ENCODE results near the gene FRMD4A. TPM values are rescaled to one million over a fixed set of nuclear protein-coding genes. Genes with fewer than 3 reads are reported as not detected.

Gene FRMD4A
- total and polyA plus RNA-seq, 7 donors: 2.9 to 9.1 (median 6.2) TPM

DNA sequence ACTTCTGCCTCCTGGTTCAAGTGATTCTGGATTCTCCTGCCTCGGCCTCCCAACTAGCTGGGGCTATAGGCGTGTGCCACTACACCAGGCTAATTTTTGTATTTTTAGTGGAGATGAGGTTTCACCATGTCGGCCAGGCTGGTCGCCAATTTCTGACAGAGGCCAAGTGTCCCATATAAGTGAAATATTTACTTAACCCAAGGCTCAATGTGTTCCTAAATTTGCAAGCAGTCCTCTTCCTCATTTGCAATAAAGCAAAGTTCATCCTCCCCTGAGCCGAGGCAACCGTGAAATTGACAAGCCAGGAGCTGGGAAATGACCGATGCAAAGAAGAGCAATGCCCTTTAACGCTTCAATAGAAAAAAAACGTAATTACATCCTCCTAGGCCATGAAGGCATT lies 347.7 kb downstream of the FRMD4A start:
- H3K4me1 ChIP-seq: no peaks in the 10 kb centered on the region
- H3K27me3 ChIP-seq (ENCODE audit: insufficient read depth in 3 of 3, low read length in 2 of 3): no peaks in the 10 kb centered on the region
- H3K9me3 ChIP-seq: no peaks in the 10 kb centered on the region
- no peak for DNase-seq
- no peaks in the 10 kb centered on the region for H3K36me3 ChIP-seq (ENCODE audit: insufficient read depth in 1 of 2, low read depth in 1 of 2)
- no peak overlapping the region for H3K4me3 ChIP-seq
- TF ChIP-seq, protein P1, sequence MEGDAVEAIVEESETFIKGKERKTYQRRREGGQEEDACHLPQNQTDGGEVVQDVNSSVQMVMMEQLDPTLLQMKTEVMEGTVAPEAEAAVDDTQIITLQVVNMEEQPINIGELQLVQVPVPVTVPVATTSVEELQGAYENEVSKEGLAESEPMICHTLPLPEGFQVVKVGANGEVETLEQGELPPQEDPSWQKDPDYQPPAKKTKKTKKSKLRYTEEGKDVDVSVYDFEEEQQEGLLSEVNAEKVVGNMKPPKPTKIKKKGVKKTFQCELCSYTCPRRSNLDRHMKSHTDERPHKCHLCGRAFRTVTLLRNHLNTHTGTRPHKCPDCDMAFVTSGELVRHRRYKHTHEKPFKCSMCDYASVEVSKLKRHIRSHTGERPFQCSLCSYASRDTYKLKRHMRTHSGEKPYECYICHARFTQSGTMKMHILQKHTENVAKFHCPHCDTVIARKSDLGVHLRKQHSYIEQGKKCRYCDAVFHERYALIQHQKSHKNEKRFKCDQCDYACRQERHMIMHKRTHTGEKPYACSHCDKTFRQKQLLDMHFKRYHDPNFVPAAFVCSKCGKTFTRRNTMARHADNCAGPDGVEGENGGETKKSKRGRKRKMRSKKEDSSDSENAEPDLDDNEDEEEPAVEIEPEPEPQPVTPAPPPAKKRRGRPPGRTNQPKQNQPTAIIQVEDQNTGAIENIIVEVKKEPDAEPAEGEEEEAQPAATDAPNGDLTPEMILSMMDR (IDR thresholded peaks at IDR 0.05): no peak
- H3K27ac ChIP-seq: no peak overlapping the region
- intact Hi-C loops (cut with DNase I): no loop called here
- ATAC-seq: no peak
- 57 to 73% (median 64%) methylated on average over 9 of the region's 9 CpGs for WGBS, 3 donors

DNA sequence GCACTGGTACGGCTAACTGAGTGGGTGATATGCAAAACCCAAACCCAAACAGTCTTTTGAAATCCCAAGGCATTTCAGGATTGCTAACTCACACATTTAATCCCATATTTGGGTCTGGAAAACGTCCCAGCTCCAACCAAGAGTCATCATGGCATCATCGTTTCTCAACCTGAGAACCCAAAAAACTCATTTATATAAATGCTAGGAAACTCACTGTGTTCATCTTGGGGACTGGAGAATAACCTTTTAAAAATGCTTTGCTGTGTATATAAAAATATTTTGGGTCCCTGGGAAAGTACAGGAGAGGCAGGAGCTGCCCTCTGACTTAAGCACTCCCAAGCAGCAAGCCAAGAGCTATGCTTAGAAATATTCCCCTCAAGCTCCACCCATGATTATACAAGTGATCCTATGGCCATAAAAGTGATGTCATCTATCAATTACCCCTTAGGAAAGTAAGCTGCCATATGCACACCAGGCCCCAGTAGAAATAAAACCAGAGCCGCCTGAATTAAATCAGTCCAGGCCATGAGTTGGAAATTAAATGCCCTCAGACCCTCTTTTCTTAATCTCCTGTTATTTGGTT lies 352.1 kb downstream of the FRMD4A start:
- ATAC-seq (no peak), DNase-seq (no peak)
- no peaks in the 10 kb centered on the region for H3K9me3 ChIP-seq
- intact Hi-C loops (cut with DNase I): no loop called here
- no peaks in the 10 kb centered on the region for H3K36me3 ChIP-seq (ENCODE audit: insufficient read depth in 1 of 2, low read depth in 1 of 2)
- 50 to 65% (median 59%) methylated on average over 4 of the region's 4 CpGs for WGBS, 3 donors
- H3K27ac ChIP-seq: peak overlapping the region; percentile 4
- TF ChIP-seq, protein P1 (IDR thresholded peaks at IDR 0.05): no peak
- H3K4me1 ChIP-seq: no peaks in the 10 kb centered on the region
- peaks cover 0 to 7% (median 0%) of the 10 kb centered on the region in 3 donors for H3K27me3 ChIP-seq (ENCODE audit: insufficient read depth in 3 of 3, low read length in 2 of 3)
- no peak overlapping the region for H3K4me3 ChIP-seq

DNA sequence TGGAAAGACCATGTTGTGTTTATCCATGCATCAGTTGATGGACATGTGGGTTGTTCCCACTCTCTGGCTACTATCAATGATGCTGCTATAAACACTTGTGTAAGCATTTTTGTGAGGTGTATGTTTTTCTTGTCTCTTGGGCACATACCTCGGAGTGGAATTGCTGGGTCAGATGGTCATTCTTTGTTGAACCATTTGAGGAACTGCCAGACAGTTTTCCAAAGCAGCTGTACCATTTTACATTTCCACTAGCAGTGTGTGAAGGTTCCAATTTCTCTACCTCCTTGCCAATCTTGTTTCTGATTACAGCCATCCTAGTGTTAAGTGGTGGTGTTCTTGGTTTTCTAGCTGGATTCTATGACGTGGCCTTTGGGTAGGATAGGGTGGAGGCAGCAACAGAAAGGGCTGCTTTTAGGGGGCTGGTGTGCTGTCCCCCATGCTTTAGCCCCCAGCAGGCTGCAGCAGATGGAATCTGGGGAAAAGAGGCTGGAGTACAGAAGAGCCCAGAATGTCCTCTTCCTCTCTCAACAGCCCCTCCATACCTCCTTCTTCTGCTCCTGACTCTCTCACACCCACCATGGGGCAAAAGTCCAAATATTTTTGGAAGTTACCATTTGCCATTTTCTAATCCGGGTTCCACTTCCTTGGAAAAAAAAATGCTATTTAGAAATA lies 352.7 kb downstream of the FRMD4A start:
- Histone ChIP-seq H3K9me3 (no peaks in the 10 kb centered on the region), H3K36me3 (ENCODE audit: insufficient read depth in 1 of 2, low read depth in 1 of 2) (no peaks in the 10 kb centered on the region), H3K27ac (no peak overlapping the region), H3K4me3 (no peak overlapping the region), H3K4me1 (no peaks in the 10 kb centered on the region), H3K27me3 (ENCODE audit: insufficient read depth in 3 of 3, low read length in 2 of 3) (peaks cover 0 to 7% (median 0%) of the 10 kb centered on the region in 3 donors)
- 42 to 67% (median 44%) methylated on average over 3 of the region's 3 CpGs for WGBS, 3 donors
- TF ChIP-seq, protein P1 (IDR thresholded peaks at IDR 0.05): no peak
- DNase-seq (no peak), ATAC-seq (no peak)
- intact Hi-C loops (cut with DNase I): no loop called here

DNA sequence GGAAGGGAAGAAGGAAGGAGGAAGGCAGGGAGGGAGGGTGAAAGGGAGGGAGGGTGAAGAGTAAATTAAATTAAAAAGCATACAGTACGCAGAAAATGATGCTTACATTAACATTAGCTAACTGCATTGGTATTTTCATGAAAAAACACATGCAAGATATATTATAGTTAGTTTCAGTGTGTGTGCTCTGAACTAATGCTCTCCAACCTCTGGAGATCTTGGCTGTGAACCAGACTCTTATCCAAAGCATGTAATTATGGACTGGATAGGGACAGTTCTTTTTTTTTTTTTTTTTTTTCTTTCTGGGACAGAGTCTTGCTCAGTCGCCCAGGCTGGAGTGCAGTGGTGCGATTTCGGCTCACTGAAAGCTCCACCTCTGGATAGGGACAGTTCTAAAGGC lies 357.0 kb downstream of the FRMD4A start:
- no peak for ATAC-seq
- TF ChIP-seq, protein P1 (IDR thresholded peaks at IDR 0.05): no peak
- 33 to 41% (median 39%) methylated on average over 4 of the region's 4 CpGs for WGBS, 3 donors
- Histone ChIP-seq H3K36me3 (ENCODE audit: insufficient read depth in 1 of 2, low read depth in 1 of 2) (no peaks in the 10 kb centered on the region), H3K4me1 (no peaks in the 10 kb centered on the region), H3K27me3 (ENCODE audit: insufficient read depth in 3 of 3, low read length in 2 of 3) (peaks cover 0 to 7% (median 0%) of the 10 kb centered on the region in 3 donors), H3K4me3 (no peak overlapping the region), H3K27ac (no peak overlapping the region), H3K9me3 (no peaks in the 10 kb centered on the region)
- intact Hi-C loops (cut with DNase I): no loop called here
- DNase-seq: no peak

All from psoas muscle (tissue), 8 donors.